PC-3 (cell line): ENCODE measurements around the gene ZBTB7C. TPM values are rescaled to one million over a fixed set of nuclear protein-coding genes. Genes with fewer than 3 reads are reported as not detected.

Source experiments
- ATAC-seq: fragments of 200-7000 bp; cut with Tn5 transposase; 2 replicates; pipeline ENCODE4 v1.9.1; 2020; ENCODE audit warnings: mild to moderate bottlenecking, moderate library complexity
- BruUV-seq: library from RNA; stranded (reverse); fragments of 400-500 nt; replicated peaks from 2 replicates; lab custom pipeline; 2021; lab: Mats Ljungman, UMichigan
- CTCF ChIA-PET: fragments of 300-600 bp; sonication (Branson Sonifier 250); formaldehyde crosslinking; loops from one replicate; lab custom pipeline; 2022; ENCODE audit warnings: antibody characterized with exemption; lab: Charles Lee
- POLR2A ChIA-PET: fragments of 300-600 bp; sonication (Branson Sonifier 250); formaldehyde crosslinking; loops from one replicate; lab custom pipeline; 2022; ENCODE audit warnings: antibody characterized with exemption; ENCODE audit not compliant: unreplicated experiment; lab: Charles Lee
- DNase-seq: peaks from one replicate; pipeline ENCODE4 v3.0.0-alpha.2; 2015
- H2AFZ ChIP-seq: fragments of 300-600 bp; sonication (generic); 2 replicates; pipeline ENCODE4 v1.6.0; 2016; ENCODE audit warnings: antibody characterized with exemption, low read length
- H3F3A ChIP-seq: fragments of 300-600 bp; sonication (generic); one replicate; pipeline ENCODE4 v1.6.0; 2017; ENCODE audit warnings: antibody characterized with exemption, low read length, control low read depth, mild to moderate bottlenecking; ENCODE audit not compliant: unreplicated experiment
- H3K27ac ChIP-seq: fragments of 300-600 bp; sonication (generic); 2 replicates; pipeline ENCODE4 v1.5.1; 2016; ENCODE audit warnings: mild to moderate bottlenecking, low read length
- H3K27me3 ChIP-seq: fragments of 300-600 bp; sonication (generic); 2 replicates; pipeline ENCODE4 v1.6.1; 2016; ENCODE audit warnings: low read length, mixed read lengths
- H3K36me3 ChIP-seq: fragments of 300-600 bp; sonication (generic); 2 replicates; pipeline ENCODE4 v1.6.1; 2016; ENCODE audit warnings: low read depth, mixed run types, low read length, mixed read lengths
- H3K4me1 ChIP-seq: fragments of 300-600 bp; sonication (generic); 2 replicates; pipeline ENCODE4 v1.5.1; 2016; ENCODE audit warnings: low read length; ENCODE audit not compliant: insufficient read depth
- H3K4me2 ChIP-seq: fragments of 300-600 bp; sonication (generic); 2 replicates; pipeline ENCODE4 v1.6.0; 2016; ENCODE audit warnings: low read length
- H3K4me3 ChIP-seq: fragments of 300-600 bp; sonication (generic); 2 replicates; pipeline ENCODE4 v1.5.1; 2016; ENCODE audit warnings: mild to moderate bottlenecking, low read length, mixed read lengths
- H3K79me2 ChIP-seq: fragments of 300-600 bp; sonication (generic); 2 replicates; pipeline ENCODE4 v1.6.1; 2017; ENCODE audit warnings: low read length, mixed read lengths
- H3K9ac ChIP-seq: fragments of 300-600 bp; sonication (generic); 2 replicates; pipeline ENCODE4 v1.6.0; 2016; ENCODE audit warnings: mild to moderate bottlenecking, low read length
- H3K9me2 ChIP-seq: fragments of 300-600 bp; sonication (generic); replicated peaks from 2 replicates; pipeline ENCODE4 v1.6.1; 2016; ENCODE audit warnings: mixed run types, low read length, mixed read lengths
- H3K9me3 ChIP-seq: fragments of 300-600 bp; sonication (generic); 2 replicates; pipeline ENCODE4 v1.6.1; 2016; ENCODE audit warnings: low read length, mixed read lengths
- H4K20me1 ChIP-seq: fragments of 300-600 bp; sonication (generic); 2 replicates; pipeline ENCODE4 v1.6.1; 2016; ENCODE audit warnings: low read length, mixed read lengths
- CTCF ChIP-seq: fragments of 300-600 bp; sonication (generic); conservative IDR thresholded peaks from 2 replicates; pipeline ENCODE4 v1.5.1; 2017; ENCODE audit warnings: antibody characterized with exemption, low read depth, mild to moderate bottlenecking, low read length
- EZH2 ChIP-seq: fragments of 300-600 bp; sonication (generic); IDR thresholded peaks from one replicate; pipeline ENCODE4 v1.6.1; 2017; ENCODE audit warnings: antibody characterized with exemption, mild to moderate bottlenecking, low read length; ENCODE audit not compliant: unreplicated experiment
- EZH2phosphoT487 ChIP-seq: fragments of 300-600 bp; sonication (generic); IDR thresholded peaks from 2 replicates; pipeline ENCODE4 v1.6.1; 2018; ENCODE audit warnings: mild to moderate bottlenecking, antibody characterized with exemption, low read length, borderline replicate concordance
- intact Hi-C: fragments of 100-400 bp; cut with micrococcal nuclease; formaldehyde crosslinking; loops from 2 replicates; pipeline ENCODE4 v1.9.0; 2023
- total RNA-seq: library from RNA; depleted of rRNA; stranded (reverse); fragments of >200 nt; gene quantifications from 2 replicates; pipeline ENCODE4 v1.2.3, GENCODE V29; 2014

Gene ZBTB7C
- total RNA-seq, 1 experiment from 2014 or later, result 1.3 TPM

- no peaks in the 10 kb centered on the region for H3K36me3 ChIP-seq
- TF ChIP-seq EZH2phosphoT487, result no peak
- no peak for TF ChIP-seq EZH2
- TF ChIP-seq CTCF, result no peak
- no peak overlapping the region for H2AFZ ChIP-seq
- intact Hi-C loops, result no loop called here
- no peak overlapping the region for H3K9ac ChIP-seq
- no peaks in the 10 kb centered on the region for H3K79me2 ChIP-seq
- POLR2A ChIA-PET, result no interaction called here
- no peaks in the 10 kb centered on the region for H4K20me1 ChIP-seq
- BruUV-seq, result no TSS peak
- no peak for DNase-seq
- H3K4me2 ChIP-seq, result no peak overlapping the region
- H3K9me2 ChIP-seq, result no peaks in the 10 kb centered on the region
- H3F3A ChIP-seq, result no peaks in the 10 kb centered on the region
- no peaks in the 10 kb centered on the region for H3K4me1 ChIP-seq
- H3K9me3 ChIP-seq, result no peaks in the 10 kb centered on the region
- no peak overlapping the region for H3K27ac ChIP-seq
- H3K4me3 ChIP-seq, result no peak overlapping the region
- CTCF ChIA-PET, result no interaction called here
- ATAC-seq, result no peak
- no peaks in the 10 kb centered on the region for H3K27me3 ChIP-seq
These were observed 308.5 kb downstream of the ZBTB7C start for GRCh38 chr18:48100651-48101165.

- Histone ChIP-seq H3K9me2 (no peaks in the 10 kb centered on the region), H2AFZ (no peak overlapping the region), H3K27ac (no peak overlapping the region), H4K20me1 (no peaks in the 10 kb centered on the region), H3K4me2 (no peak overlapping the region), H3K36me3 (no peaks in the 10 kb centered on the region), H3K27me3 (no peaks in the 10 kb centered on the region), H3K4me1 (no peaks in the 10 kb centered on the region), H3K79me2 (no peaks in the 10 kb centered on the region), H3K4me3 (no peak overlapping the region), H3F3A (no peaks in the 10 kb centered on the region), H3K9ac (no peak overlapping the region), H3K9me3 (no peaks in the 10 kb centered on the region)
- ChIA-PET POLR2A (no interaction called here), CTCF (no interaction called here)
- BruUV-seq, result no TSS peak
- no peak for ATAC-seq
- DNase-seq, result no peak
- TF ChIP-seq EZH2phosphoT487 (no peak), CTCF (no peak), EZH2 (no peak)
- intact Hi-C loops, result no loop called here
These were observed 309.0 kb downstream of the ZBTB7C start for GRCh38 chr18:48100165-48100575.

GRCh38 chr18:48099481-48100164 lies 309.6 kb downstream of the ZBTB7C start:
- Histone ChIP-seq H2AFZ (no peak overlapping the region), H3K27ac (no peak overlapping the region), H3K9me3 (no peaks in the 10 kb centered on the region), H3K4me2 (no peak overlapping the region), H3K27me3 (no peaks in the 10 kb centered on the region), H4K20me1 (no peaks in the 10 kb centered on the region), H3F3A (no peaks in the 10 kb centered on the region), H3K4me1 (no peaks in the 10 kb centered on the region), H3K4me3 (no peak overlapping the region), H3K9me2 (no peaks in the 10 kb centered on the region), H3K79me2 (no peaks in the 10 kb centered on the region), H3K36me3 (no peaks in the 10 kb centered on the region), H3K9ac (no peak overlapping the region)
- POLR2A ChIA-PET, result interaction anchor here (0.7 kb wide), 1 partner anchor 37 kb away, joined by 5 read pairs; no protein-coding TSS in a partner anchor
- CTCF ChIA-PET, result no interaction called here
- TF ChIP-seq EZH2phosphoT487, result no peak
- TF ChIP-seq CTCF, result no peak
- TF ChIP-seq EZH2, result no peak
- no peak for DNase-seq
- intact Hi-C loops, result no loop called here
- BruUV-seq, result no TSS peak
- ATAC-seq, result no peak
